HG03460 (cell line): ENCODE measurements around the gene CHST13.

Source experiments
- ATAC-seq: cut with Tn5 transposase; IDR thresholded peaks from one replicate; pipeline ENCODE4 v1.9.1; 2021; ENCODE audit not compliant: unreplicated experiment

CHST13 gene

DNA sequence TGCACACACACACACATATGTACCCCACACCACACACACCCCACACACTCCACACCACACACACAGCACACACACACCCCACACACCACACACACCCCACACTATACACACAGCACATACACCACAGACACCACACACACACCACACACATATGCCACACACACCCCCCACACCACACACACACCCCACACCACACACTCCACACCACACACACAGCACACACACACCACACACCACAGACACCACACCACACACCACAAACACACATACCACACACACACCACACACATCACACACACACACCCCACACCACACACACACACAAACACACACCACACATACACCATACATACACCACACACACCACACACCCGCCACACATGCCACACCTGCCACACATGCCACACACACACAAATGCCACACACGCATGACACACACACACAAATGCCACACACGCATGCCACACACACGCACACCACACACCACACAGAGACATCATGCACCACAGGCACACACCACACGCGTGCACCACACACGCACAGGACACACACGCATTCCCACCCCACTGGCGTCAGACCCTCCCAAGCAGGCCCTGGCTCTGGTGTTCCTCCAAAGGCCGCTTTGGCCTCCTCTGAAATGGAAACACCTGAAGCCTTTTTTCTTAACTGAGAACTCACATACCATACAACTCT, 15.7 kb downstream of the CHST13 start:
- no peak for ATAC-seq

DNA sequence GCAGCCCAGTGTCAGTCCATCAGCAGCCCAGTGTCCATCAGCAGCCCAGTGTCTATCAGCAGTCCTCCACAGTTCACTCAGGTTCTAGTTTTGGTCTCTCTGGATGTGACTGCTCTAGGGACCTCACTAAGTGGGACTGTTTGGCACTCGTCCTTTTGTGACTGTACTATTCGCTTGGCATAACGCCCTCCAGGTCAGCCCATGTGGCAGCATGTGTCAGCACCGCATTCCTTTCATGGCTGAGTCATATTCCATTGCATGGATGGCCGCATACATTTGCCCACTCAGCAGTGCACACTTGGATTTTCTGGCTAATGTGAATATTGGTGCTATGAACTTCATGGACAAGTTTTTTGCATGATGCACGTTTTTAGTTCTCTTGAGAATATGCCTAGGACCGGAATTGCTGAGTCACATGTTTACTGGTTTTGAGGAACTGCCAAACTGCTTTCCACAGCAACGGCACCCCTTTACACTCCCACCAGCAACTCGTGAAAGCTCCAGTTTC, 16.4 kb downstream of the CHST13 start:
- ATAC-seq: no peak

DNA sequence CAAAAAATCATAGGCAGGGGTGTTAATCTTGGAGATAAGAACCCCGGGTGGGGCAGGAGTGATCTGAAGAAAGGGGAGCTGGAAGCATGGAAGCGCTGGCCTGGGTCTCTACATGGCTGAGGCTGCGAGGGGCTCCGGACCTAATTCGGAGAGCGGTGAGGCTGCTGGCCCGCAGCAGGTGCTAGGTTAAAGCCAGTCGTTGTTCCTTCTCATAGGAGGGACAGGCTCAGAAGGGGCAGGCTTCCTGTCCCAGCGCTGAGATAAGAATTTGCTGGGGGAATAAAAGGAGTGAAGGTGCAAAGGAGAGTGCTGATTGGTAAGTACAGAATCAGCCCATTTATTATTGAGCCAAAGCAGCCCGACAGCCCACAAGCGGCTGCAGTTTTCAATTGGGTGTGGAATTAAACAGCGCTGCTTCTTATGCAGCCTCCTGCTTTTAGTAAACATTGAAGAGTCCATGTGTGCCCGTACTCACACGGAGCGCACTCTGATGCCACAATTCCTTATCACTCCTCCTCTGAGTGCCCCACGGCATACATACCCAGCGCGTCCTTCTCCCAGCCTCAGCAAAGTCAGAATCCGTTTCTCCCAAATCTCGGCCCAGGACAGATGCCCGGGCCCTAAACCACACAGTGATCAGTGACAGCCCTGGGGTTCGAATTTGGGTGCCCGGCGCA, 17.1 kb downstream of the CHST13 start:
- ATAC-seq: no peak

DNA sequence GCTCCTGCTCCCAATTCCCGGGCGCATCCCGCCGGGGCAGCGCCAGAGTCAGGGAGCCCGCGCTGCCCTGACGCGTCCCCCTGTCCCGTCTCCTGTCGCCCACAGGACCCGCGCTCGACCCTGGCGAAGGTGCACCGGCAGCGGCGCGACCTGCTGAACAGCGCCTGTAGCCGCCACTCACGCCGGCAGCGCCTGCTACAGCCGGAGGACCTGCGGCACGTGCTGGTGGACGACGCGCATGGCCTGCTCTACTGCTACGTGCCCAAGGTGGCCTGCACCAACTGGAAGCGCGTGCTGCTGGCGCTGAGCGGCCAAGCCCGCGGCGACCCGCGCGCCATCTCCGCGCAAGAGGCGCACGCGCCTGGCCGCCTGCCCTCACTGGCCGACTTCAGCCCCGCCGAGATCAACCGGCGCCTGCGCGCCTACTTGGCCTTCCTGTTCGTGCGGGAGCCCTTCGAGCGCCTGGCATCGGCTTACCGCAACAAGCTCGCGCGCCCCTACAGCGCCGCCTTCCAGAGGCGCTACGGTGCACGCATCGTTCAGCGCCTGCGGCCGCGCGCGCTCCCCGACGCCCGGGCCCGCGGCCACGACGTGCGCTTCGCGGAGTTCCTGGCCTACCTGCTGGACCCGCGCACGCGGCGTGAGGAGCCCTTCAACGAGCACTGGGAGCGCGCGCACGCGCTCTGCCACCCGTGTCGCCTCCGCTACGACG, 17.8 kb downstream of the CHST13 start:
- ATAC-seq: no peak

DNA sequence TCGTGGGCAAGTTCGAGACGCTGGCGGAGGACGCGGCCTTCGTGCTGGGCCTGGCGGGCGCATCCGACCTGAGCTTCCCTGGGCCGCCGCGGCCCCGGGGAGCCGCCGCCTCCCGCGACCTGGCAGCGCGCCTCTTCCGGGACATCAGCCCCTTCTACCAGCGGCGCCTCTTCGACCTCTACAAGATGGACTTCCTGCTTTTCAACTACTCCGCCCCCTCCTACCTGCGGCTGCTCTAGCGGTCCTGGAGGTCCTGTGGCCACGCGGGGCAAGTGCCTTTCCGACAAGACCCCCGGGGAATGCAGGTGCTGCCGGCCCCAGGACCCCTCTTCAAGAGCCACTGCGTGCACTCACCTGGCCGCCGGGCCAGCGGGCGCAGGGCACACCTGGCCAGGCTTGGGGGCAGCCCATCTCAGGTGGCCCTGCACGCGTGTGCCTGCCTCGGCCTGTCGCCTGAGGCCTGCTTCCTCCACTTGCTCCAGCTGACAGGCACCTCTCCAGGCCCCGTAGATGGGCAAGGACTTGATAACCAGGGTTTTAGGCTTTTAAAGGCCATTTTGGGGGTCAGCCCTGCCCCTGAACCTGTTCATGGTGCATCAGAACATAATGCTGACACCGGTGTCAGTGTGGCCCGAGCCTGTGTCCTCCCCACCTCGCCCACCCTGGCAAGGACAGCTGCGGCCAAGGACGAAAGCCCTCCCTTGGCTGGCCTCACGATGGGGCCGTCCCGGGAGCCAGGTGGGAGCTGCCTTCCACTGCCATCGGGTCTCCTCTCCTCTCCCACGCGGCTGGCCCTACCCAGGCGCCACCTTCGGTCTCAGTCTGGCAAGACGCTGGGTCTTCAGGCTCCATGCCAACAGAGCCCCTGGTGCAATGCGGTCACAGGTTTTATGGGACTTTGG, 18.6 kb downstream of the CHST13 start:
- ATAC-seq: no peak

DNA sequence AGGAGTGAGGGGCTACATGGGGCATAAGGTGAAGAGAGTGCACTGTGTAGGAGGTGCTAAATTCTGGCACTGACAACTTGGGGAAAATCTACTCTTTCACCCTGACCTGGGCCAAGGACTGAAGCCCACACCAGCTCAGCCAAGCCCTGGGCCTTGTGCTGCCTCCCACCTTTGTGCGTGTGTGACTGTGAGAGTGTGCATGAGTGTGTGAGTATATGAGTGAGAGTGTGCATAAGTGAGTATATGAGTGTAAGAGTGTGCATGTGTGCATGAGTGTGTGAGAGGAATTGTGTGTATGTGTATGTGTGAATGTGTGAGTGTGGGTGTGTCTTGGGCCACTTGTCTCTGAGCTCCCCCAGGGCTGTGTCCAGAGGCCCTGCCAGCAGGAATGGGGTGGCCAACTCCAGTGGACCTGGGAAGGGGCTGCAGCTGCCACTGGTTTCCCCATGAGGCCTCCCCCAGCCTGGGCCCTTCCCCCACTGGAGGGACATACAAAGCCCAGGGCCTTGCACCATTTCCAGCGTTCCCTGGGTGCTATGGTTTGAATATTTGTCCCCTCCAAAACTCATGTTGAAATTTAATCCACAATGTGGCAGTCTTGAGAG, 19.6 kb downstream of the CHST13 start:
- no peak for ATAC-seq

DNA sequence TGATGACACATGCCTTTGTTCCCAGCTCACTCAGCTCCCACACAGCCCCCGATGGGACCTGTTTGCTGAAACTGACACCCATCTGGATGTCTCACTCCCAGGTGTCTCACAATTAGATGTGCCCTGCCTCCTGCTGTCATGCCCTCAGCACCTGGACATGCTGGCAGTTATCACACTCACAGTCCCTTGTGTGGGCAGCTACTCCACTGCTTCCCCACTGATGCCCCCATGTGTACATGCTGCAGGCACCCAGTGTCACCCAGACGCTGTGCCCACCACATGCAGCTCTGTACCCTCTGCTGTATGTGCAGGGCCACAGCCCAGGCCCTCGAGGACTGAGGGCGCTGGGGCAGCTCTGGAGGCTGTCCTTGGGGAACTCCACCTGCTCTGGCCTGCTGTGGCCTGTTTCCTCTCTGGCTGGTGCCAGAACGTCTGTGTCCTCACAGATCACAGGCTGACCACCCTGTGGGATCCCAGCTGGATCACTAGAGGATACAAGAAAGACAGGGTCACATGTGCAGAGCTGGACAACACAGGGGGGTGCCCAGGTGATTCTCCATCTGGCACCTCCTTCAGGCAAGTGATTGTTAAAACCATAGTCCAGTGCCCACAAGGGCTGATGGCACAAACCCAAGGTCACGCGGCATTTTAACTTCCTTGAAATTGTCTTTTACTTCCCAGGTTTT, 20.8 kb downstream of the CHST13 start:
- no peak for ATAC-seq

DNA sequence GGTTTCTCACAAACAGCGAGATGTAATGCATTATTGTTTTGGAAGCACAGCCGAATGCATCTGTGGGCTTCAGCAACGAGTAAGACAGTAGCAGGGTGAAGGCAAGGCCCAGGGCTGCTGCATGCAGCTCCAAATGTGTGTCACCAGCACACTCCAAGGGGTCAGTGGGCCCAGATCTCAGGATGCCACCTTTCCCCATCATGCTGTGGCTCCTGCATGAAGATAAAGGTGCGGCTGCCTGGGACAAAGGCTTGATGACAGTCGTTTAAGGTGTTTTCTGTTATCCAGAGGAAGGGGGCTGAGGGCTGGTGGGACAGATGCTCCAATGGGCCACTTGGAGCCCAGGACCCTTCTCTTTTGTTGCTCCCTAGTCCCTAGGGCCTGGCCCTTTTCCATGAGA, 21.6 kb downstream of the CHST13 start:
- no peak for ATAC-seq

DNA sequence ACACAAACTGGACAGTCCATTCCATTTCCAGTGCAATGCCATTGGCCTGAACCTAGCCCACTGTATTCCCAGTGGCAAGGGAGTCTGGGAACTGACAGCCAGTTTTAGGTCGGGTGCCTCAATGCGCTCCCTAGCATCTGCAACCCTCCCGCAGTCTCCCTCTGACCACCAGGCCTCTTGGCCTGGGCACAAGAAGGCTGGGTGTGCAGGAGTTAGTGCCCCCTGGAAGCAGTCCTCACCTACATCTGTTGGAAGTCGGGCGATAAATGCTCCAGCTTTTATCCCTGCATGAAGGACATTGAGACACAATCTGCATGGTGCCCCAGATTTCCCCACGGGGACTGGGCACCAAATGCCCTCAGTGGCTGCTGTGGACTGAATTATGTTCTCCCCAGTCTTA, 22.1 kb downstream of the CHST13 start:
- ATAC-seq: no peak

DNA sequence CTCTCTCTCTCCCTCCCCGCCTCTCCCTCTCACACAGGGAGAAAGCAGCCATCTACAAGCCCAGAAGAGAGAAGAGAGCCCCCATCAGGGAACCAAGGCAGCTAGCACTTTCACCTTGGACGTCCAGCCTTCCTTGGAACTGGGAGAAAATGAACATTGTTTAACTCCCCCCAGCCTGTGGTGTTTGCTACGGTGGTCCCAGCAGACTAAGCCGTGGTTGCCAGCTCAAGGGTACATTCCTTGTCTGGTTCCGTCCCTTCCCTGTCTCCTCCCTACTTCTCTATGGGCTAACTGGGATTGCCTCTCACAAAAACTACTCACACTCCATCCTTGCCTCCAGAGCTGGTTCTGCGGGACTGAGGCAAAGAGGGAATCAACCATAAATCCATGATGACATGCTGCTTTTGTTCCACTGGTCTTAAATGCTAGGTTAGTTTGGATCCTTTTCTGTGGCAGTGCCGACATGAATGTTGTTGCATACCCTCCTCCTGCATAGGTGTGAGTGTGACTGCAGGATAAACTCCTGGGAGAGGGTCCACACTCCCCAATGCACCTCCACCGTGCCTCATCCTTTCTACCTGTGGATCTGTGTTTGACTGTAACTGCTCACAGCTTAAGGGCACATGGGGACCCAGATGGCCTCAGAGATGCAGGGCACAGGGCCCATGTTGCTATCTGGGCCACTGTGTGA, 22.7 kb downstream of the CHST13 start:
- ATAC-seq: no peak

DNA sequence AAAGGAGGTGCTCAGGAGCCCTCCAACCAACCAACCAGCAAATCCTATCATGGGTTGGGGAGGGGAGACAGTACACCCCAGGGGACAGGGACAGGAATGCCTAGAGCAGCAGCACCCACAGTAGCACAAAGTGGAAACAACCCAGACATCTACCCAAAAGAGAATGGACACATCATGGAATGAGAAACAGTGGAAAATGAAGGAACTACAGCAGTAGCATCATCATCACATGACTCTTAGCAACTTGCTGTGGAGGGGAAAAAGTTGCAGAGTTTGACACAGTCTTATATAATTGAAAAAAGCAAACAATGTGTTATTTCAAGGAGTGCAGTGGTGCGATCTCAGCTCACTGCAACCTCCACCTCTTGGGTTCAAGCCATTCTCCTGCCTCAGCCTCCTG, 23.8 kb downstream of the CHST13 start:
- no peak for ATAC-seq

DNA sequence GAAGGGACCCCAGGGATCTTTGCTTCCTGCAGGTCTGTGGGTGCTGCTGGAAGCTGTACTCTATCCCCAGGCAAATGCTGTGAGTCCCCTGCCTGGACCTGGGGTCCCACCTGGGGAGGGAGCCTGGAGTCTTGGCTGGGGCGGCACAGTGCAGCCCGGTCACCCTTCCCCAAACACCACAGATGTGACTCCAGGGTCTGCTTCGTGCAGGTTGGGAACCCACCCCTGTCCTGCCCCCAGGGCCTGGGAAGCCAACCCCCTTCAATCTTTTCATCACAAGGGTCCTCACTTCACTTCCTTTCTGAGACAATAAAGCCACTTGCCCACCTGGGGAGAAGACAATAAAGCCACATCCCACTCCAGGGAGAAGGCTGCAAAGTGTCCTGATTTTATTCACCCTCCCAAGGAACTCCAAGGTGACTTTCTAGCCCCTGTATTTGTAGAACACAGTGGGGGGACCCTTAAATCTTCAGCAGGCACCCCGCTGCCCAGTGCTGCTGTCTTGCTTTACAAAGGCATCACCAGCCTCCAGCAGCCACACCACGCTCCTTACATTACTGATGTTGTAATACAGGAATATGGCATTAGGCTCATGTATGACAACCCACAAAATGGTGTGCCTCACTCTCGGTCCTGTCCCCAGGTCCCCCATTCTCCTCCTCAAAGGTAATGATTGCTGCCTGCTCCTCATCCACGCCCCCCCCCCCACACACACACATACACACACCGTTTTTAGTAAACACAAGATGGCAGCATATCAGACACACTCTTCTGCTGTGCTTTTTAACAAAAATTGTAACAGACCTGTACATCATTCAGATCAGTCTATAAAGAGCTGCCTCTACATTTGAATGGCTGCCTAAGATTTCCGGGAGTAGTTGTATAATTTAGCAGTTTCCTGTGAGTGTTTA, 24.9 kb downstream of the CHST13 start:
- ATAC-seq: no peak

DNA sequence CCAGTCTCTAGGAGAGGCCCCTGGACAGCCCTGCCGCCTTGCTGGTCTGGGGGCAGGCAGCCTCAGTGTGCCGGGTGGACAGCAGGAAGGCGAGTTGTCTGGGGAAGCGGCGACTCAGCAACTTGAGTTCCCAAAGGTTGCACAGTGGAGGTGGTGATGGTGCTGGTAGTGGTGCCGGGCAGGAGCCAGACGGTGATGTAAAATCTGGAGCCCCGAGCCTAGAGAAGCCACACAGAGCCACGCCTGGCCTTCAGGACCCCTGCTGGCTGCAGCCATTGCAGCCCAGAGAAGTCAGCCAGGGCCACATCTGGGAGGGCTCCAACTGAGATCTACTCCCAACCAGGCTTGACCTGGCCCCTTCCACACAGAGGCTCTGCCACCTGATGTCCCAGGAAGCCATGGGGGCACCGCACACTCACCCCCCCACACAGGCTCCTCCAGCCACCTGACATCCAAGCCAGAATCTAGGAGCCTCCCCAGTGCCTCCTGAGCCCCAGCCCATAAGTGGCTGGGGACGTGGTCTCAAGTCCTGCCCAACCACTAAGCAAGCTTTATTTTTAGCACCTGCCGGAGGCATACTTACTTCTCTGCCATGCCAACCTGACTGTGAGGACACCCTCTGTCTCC, 26.0 kb downstream of the CHST13 start:
- no peak for ATAC-seq

DNA sequence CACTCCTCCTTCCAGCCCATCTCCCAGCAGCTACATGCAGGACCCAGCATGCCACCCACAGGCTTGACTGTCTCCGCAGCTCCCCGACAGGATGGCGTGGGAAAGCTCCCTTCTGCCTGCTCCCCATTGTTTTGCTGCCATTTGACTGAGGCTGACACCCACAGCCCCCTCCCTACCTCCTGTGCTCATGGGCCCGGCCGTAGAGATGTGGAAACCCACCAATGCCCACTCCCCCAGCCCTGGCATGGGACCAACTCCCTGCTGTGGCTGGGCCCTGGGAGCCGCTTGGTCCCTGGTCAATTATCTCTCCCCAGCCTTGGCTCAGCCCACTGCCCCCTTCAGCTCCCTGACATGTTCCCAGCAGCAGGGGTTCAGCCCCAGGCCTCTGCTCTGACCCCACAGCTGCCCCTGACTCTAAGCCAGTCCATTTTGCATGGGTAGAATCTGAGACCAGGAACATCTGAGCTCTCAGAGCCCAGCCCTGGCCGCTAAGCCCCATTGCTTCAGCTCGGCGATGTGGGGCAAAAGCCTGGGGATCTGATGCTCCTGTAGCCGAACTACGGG, 26.6 kb downstream of the CHST13 start:
- no peak for ATAC-seq

DNA sequence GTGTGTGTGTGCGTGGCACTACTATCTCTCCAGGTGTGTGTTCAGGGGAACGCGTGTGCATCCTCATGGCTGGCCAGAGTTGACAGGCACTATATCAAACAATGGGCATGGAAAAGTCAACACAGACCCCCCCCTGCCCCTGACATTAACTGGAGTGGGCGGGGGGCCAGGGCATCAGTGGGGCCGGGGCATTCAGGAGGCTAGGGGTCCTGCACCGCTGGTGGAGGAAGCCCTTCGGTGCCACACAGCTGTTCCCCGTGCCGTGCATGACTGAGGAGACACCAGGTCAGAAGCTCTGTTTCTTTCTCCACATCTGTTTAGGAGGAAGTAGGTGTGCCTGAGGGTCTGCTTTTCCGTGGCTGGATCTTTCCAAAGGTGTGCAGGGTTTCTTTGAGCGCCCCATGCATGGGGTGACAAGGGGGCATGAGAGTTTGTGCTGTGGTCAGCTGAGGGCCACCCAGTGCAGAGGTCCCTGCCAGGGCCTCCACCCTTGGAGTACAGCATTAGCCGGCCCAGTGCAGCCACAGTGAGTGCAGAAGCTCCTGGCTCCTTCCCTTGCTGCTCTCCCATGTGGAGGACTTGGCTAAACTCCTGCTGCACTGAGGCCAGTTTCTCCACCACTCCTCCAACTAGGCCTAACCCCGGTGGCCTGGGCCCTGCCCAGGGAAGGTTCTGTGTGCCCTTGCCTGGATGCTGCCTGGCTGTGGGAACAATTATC, 27.3 kb downstream of the CHST13 start:
- no peak for ATAC-seq

DNA sequence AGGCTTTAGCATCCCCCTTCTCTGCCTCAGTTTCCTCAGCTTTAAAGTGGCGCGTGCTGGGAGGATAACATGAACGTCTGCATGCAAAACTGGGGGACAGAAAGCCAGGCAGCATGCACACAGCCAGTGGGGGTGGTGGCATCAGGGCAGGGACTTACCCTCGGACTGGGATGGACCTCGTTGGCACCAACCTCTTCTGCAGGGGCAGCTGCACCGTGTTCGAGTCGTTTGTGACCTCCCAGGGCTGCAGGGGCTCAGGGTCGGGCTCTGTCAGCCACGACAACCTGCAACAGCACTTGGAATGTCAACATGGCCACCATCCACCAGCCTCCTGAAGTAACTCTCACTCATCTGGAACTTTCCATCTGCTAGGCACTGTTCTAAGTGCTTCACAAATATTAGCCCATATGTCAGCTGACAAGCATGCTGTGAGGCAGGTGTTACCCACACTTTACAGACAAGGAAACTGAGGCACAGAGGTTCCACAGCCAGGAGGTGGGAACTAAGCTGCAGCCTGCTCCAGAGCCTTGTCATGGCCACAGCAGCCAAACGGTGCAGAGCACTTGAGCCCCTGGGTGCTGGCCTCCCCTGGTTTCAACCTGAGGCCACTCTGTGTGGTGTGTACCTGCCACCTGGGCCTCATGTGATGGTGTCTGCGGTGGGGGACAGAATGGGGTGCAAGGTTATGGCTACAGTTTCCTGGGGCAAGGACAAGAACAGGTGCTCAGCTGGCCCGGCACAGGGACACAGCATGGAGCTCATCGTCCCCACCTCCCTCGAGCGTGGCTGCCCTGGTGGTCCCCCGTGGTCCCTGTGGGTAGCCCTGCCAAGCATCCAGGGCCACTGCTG, 28.1 kb downstream of the CHST13 start:
- no peak for ATAC-seq
